ENCODE measurements around the gene AMACR. TPM values are rescaled to one million over a fixed set of nuclear protein-coding genes. Genes with fewer than 3 reads are reported as not detected.

Gene AMACR
- total RNA-seq, 1 donor from 2014 or later = 9.0 TPM

GRCh38 chr5:34053571-34054399 lies 45.9 kb upstream of the AMACR start:
- Mint-ChIP-seq H3K4me1 (ENCODE audit: low read depth, unreplicated experiment) (peaks cover 22% of the 10 kb centered on the region), H3K36me3 (ENCODE audit: unreplicated experiment) (no peaks in the 10 kb centered on the region), H3K4me3 (ENCODE audit: unreplicated experiment) (no peak overlapping the region), H3K9me3 (ENCODE audit: unreplicated experiment) (peaks cover 2% of the 10 kb centered on the region), H3K27me3 (ENCODE audit: unreplicated experiment) (peaks cover under 1% of the 10 kb centered on the region), H3K27ac (ENCODE audit: unreplicated experiment) (peak overlapping the region; percentile 50)
- TF ChIP-seq CTCF (IDR thresholded peaks at IDR 0.05; ENCODE audit: partially characterized antibody, unreplicated experiment) = no peak
- DNase-seq = no peak

GRCh38 chr5:34053133-34053532 lies 45.3 kb upstream of the AMACR start:
- Mint-ChIP-seq H3K36me3 (ENCODE audit: unreplicated experiment) (no peaks in the 10 kb centered on the region), H3K9me3 (ENCODE audit: unreplicated experiment) (peaks cover 2% of the 10 kb centered on the region), H3K4me1 (ENCODE audit: low read depth, unreplicated experiment) (peaks cover 22% of the 10 kb centered on the region), H3K4me3 (ENCODE audit: unreplicated experiment) (no peak overlapping the region), H3K27me3 (ENCODE audit: unreplicated experiment) (no peaks in the 10 kb centered on the region), H3K27ac (ENCODE audit: unreplicated experiment) (peak overlapping the region; percentile 50)
- DNase-seq = no peak
- TF ChIP-seq CTCF (IDR thresholded peaks at IDR 0.05; ENCODE audit: partially characterized antibody, unreplicated experiment) = no peak

DNA sequence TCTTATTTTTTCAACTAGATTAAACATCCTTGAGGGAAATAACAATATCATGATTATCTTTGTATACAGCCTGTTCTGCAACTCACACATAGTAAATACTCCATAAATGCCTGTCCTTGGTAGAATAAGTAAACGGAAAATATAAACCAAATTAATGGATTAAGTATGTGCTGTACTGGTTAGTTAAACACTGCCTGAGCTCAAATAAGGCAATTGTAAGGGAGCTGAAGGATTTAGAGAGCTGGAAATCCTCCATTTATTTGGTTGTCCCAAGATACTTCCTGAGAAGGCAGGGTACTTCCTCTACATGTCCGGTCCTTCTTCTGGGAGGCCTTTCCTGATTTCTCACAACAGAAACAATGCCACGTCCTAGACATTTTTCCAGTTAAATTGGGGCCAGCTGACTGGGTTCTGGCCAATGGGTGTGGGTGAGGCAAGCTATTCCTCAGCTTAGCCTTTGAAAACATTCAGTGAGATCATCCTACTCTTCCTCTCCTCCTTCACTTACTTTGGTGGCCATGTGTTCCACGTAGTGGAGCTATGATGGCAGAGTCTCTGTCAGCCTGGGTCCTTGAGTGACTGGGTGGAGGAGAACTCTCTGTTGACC lies 43.6 kb upstream of the AMACR start:
- H3K4me3 Mint-ChIP-seq (ENCODE audit: unreplicated experiment) = no peak overlapping the region
- H3K27me3 Mint-ChIP-seq (ENCODE audit: unreplicated experiment) = no peaks in the 10 kb centered on the region
- DNase-seq = no peak
- H3K27ac Mint-ChIP-seq (ENCODE audit: unreplicated experiment) = no peak overlapping the region
- H3K36me3 Mint-ChIP-seq (ENCODE audit: unreplicated experiment) = no peaks in the 10 kb centered on the region
- peaks cover 22% of the 10 kb centered on the region for H3K4me1 Mint-ChIP-seq (ENCODE audit: low read depth, unreplicated experiment)
- peaks cover 2% of the 10 kb centered on the region for H3K9me3 Mint-ChIP-seq (ENCODE audit: unreplicated experiment)
- no peak for TF ChIP-seq CTCF (IDR thresholded peaks at IDR 0.05; ENCODE audit: partially characterized antibody, unreplicated experiment)

- peaks cover under 1% of the 10 kb centered on the region for H3K4me1 Mint-ChIP-seq (ENCODE audit: low read depth, unreplicated experiment)
- no peak overlapping the region for H3K4me3 Mint-ChIP-seq (ENCODE audit: unreplicated experiment)
- TF ChIP-seq CTCF (IDR thresholded peaks at IDR 0.05; ENCODE audit: partially characterized antibody, unreplicated experiment) = no peak
- H3K36me3 Mint-ChIP-seq (ENCODE audit: unreplicated experiment) = no peaks in the 10 kb centered on the region
- H3K27me3 Mint-ChIP-seq (ENCODE audit: unreplicated experiment) = no peaks in the 10 kb centered on the region
- H3K27ac Mint-ChIP-seq (ENCODE audit: unreplicated experiment) = no peak overlapping the region
- no peaks in the 10 kb centered on the region for H3K9me3 Mint-ChIP-seq (ENCODE audit: unreplicated experiment)
- no peak for DNase-seq
These were observed 40.1 kb upstream of the AMACR start for GRCh38 chr5:34047774-34048572.

Measured in glutamatergic neuron (in vitro differentiated cells).